Right lobe of liver (tissue), 6 donors: ENCODE results near the gene LPCAT1. TPM values are rescaled to one million over a fixed set of nuclear protein-coding genes. Genes with fewer than 3 reads are reported as not detected.

Experiments
- ATAC-seq, 4 donors: fragments of 200-7000 bp; cut with Tn5 transposase; one replicate each; pipeline ENCODE4 v1.9.1; 2020; ENCODE audit warnings: mild to moderate bottlenecking in 4 of 4, moderate library complexity in 4 of 4
- DNase-seq, 3 donors: peaks; one replicate each; pipeline ENCODE4 v3.0.0-alpha.2; 2020
- H3K27ac ChIP-seq, 3 donors: fragments of 200-600 bp; one replicate each; pipeline ENCODE4 v1.8.0; 2022
- H3K27me3 ChIP-seq, 2 donors: fragments of 200-600 bp; one replicate each; pipeline ENCODE4 v1.8.0; 2022
- H3K36me3 ChIP-seq, 4 donors: fragments of 200-600 bp; sonication (generic) in 1 of 4; one replicate each; pipeline versions ENCODE4 v1.5.1 to v1.8.0; 2017 to 2022; ENCODE audit warnings: control low read depth in 1 of 4
- H3K4me1 ChIP-seq, 4 donors: fragments of 200-600 bp; sonication (generic) in 1 of 4; one replicate each; pipeline versions ENCODE4 v1.5.1 to v1.8.0; 2017 to 2022; ENCODE audit warnings: control low read depth in 1 of 4
- H3K4me3 ChIP-seq, 3 donors: fragments of 200-600 bp; one replicate each; pipeline ENCODE4 v1.8.0; 2022
- H3K9me3 ChIP-seq, 4 donors: fragments of 200-600 bp; sonication (generic) in 1 of 4; one replicate each; pipeline versions ENCODE4 v1.5.1 to v1.8.0; 2017 to 2022; ENCODE audit warnings: control low read depth in 1 of 4
- CTCF ChIP-seq, 4 donors: fragments of 200-600 bp in 3 of 4; fragments of 450-650 bp in 1 of 4; IDR thresholded peaks; one replicate each; pipeline versions ENCODE4 v1.5.1 to v1.8.0; 2016 to 2022; ENCODE audit warnings: antibody characterized with exemption in 4 of 4, mild to moderate bottlenecking in 2 of 4
- POLR2A ChIP-seq: fragments of 450-650 bp; IDR thresholded peaks from one replicate; pipeline ENCODE4 v1.6.1; 2017; ENCODE audit warnings: antibody characterized with exemption, mild to moderate bottlenecking
- WGBS: methylation state at CpG from one replicate; pipeline ENCODE4 v1.1.6; 2018; ENCODE audit warnings: low coverage, low lambda C conversion rate; ENCODE audit not compliant: insufficient coverage; ENCODE audit errors: missing lambda C conversion rate; 5-methylcytosine and 5-hydroxymethylcytosine counted together
- intact Hi-C, 2 donors: fragments of 100-400 bp; cut with DNase I; formaldehyde crosslinking; loops; one replicate each; pipeline versions ENCODE4 v1.11.2 to v1.14.1; 2022
- total RNA-seq, 6 experiments: library from RNA; depleted of rRNA in 2 of 6; stranded (reverse); fragments of >200 nt in 2 of 6; fragmentation: NEBNext Ultra II Directional in 3 of 6; extraction: Animal tissue kit (Norgen Biotek cat#: 25700) in 3 of 6; gene quantifications; one replicate each; pipeline versions ENCODE4 v1.1.0 to v1.2.4, GENCODE V29; 2016 to 2023
- donor health status: DM: no; HTN: yes; CAD: no.
- donor health status: DM: no; HTN: no; CAD: no.
- donor health status: DM: no; HTN: no; CAD: no.
- donor health status: DM: no; HTN: yes; CAD: no.
- donor health status: DM: no; HTN: yes; CAD: no.

The LPCAT1 gene
- total RNA-seq, 6 experiments from 2014 or later: 6.9 to 38.6 (median 13.1) TPM

- TF ChIP-seq CTCF (IDR thresholded peaks at IDR 0.05) (no peak), POLR2A (no peak)
- H3K27ac ChIP-seq: peak overlapping the region in 2 of 3 donors; percentile 62 to 69
- H3K9me3 ChIP-seq: no peaks in the 10 kb centered on the region
- intact Hi-C loops: no loop called here
- DNase-seq: no peak
- ATAC-seq: no peak
- no peaks in the 10 kb centered on the region for H3K4me1 ChIP-seq
- WGBS: 86% methylated on average over 8 of the region's 14 CpGs
- H3K4me3 ChIP-seq: no peak overlapping the region
- H3K27me3 ChIP-seq: no peaks in the 10 kb centered on the region
- H3K36me3 ChIP-seq: no peaks in the 10 kb centered on the region
These were observed 19.6 kb downstream of the LPCAT1 start for GRCh38 chr5:1504069-1504595.

GRCh38 chr5:1503241-1504068 lies 20.3 kb downstream of the LPCAT1 start:
- WGBS: 58% methylated on average over 21 of the region's 24 CpGs
- H3K4me1 ChIP-seq: no peaks in the 10 kb centered on the region
- H3K9me3 ChIP-seq: no peaks in the 10 kb centered on the region
- DNase-seq (peak in 2 of 3 donors; percentile 68 to 79), ATAC-seq (peak; percentile 9 to 53 (median 48))
- TF ChIP-seq POLR2A (no peak), CTCF (IDR thresholded peaks at IDR 0.05) (no peak)
- H3K27ac ChIP-seq: peak overlapping the region in 2 of 3 donors; percentile 62 to 69
- H3K36me3 ChIP-seq: no peaks in the 10 kb centered on the region
- H3K27me3 ChIP-seq: no peaks in the 10 kb centered on the region
- no peak overlapping the region for H3K4me3 ChIP-seq
- intact Hi-C loops: no loop called here

- DNase-seq (no peak), ATAC-seq (no peak)
- Histone ChIP-seq H3K9me3 (no peaks in the 10 kb centered on the region), H3K36me3 (no peaks in the 10 kb centered on the region), H3K27ac (peak overlapping the region in 2 of 3 donors; percentile 28 to 62), H3K4me1 (no peaks in the 10 kb centered on the region), H3K27me3 (no peaks in the 10 kb centered on the region), H3K4me3 (no peak overlapping the region)
- intact Hi-C loops: no loop called here
- TF ChIP-seq CTCF (IDR thresholded peaks at IDR 0.05) (no peak), POLR2A (no peak)
- WGBS: 86% methylated on average over 7 of the region's 10 CpGs
These were observed 21.0 kb downstream of the LPCAT1 start for GRCh38 chr5:1502737-1503120.

GRCh38 chr5:1502046-1502736 lies 21.6 kb downstream of the LPCAT1 start:
- no peaks in the 10 kb centered on the region for H3K4me1 ChIP-seq
- no peaks in the 10 kb centered on the region for H3K27me3 ChIP-seq
- DNase-seq (peak in 2 of 3 donors; percentile 70 to 80), ATAC-seq (peak; percentile 58 to 68 (median 61))
- no peaks in the 10 kb centered on the region for H3K9me3 ChIP-seq
- no peaks in the 10 kb centered on the region for H3K36me3 ChIP-seq
- peak overlapping the region in 1 of 3 donors; percentile 28 for H3K27ac ChIP-seq
- no peak overlapping the region for H3K4me3 ChIP-seq
- WGBS: 59% methylated on average over 13 of the region's 23 CpGs
- intact Hi-C loops: no loop called here
- TF ChIP-seq POLR2A (peak; percentile 20), CTCF (IDR thresholded peaks at IDR 0.05) (no peak)
